GM12878 (cell line): ENCODE measurements around the gene SSBP2.

Experiments used
- CTCF ChIP-seq, 3 experiments: IDR thresholded peaks in 2 of 3; conservative IDR thresholded peaks in 1 of 3; 2 replicates each; pipeline ENCODE4 v1.5.1; 2011; ENCODE audit warnings: low read depth in 3 of 3, low read length in 3 of 3, mild to moderate bottlenecking in 3 of 3, control low read depth in 2 of 3, moderate library complexity in 2 of 3, inconsistent platforms in 1 of 3, mixed read lengths in 1 of 3; ENCODE audit not compliant: control insufficient read depth in 2 of 3, insufficient read depth in 1 of 3; ENCODE audit errors: extremely low read depth in 1 of 3
- EP300 ChIP-seq, 2 experiments: fragments of 150-350 bp in 1 of 2; IDR thresholded peaks; 2 replicates each; pipeline ENCODE4 v1.6.1; 2011 to 2012; ENCODE audit warnings: low read depth in 2 of 2, low read length in 2 of 2, borderline replicate concordance in 1 of 2, improper control_type of control experiment in 1 of 2, inconsistent platforms in 1 of 2; ENCODE audit not compliant: control insufficient read depth in 1 of 2
- KAT2A ChIP-seq: conservative IDR thresholded peaks from 2 replicates; pipeline ENCODE4 v1.6.1; 2011; ENCODE audit warnings: low read depth, low read length; ENCODE audit not compliant: control insufficient read depth
- SUPT20H ChIP-seq: IDR thresholded peaks from 2 replicates; pipeline ENCODE4 v1.6.1; 2011; ENCODE audit warnings: low read depth, mild to moderate bottlenecking, low read length, moderate library complexity, borderline replicate concordance; ENCODE audit not compliant: control insufficient read depth

DNA sequence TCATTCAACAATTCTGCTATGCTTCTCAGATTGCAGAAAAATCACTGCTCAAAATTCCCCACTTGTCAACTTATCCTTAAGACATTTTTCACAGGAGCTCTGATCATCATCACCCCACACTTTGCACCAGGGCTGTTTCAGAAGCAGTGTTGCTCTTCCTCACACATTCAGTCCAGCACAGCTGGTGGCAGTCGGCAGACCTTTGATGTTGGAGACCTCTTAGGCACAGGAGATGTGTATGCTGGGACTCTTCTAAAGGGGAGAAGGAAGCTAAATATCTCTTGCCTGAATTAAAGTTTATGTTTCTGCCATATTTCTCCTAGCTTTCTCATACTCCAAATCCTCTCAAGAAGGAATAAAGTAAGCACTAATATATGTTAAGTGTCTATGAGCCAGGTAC, 44.8 kb upstream of the SSBP2 start:
- TF ChIP-seq SUPT20H (no peak), EP300 (IDR thresholded peaks at IDR 0.05; ENCODE audit: borderline replicate concordance in 1 of 2, control insufficient read depth in 1 of 2, low read depth in 2 of 2, low read length in 2 of 2) (no peak), KAT2A (no peak), CTCF (IDR thresholded peaks at IDR 0.05 in 2 of 3, conservative IDR thresholded peaks at IDR 0.05 in 1 of 3; ENCODE audit: control insufficient read depth in 2 of 3, extremely low read depth in 1 of 3, insufficient read depth in 1 of 3, low read depth in 3 of 3, low read length in 3 of 3) (no peak)
